T-cell (primary cell): ENCODE data around the gene FLG. TPM values are rescaled to one million over a fixed set of nuclear protein-coding genes. Genes with fewer than 3 reads are reported as not detected.
"Not testable (repeated sequence)": the region's sequence is repeated elsewhere in the genome, so short reads cannot be mapped to it uniquely, and the experiment has no call there.

Experiments
- ATAC-seq, 4 experiments: fragments of 200-7000 bp in 3 of 4; fragments of 150-1000 bp in 1 of 4; cut with Tn5 transposase; replicated peaks in 1 of 4; 1 replicate in 3 of 4; 2 replicates in 1 of 4; pipeline ENCODE4 v1.10.0; 2021; ENCODE audit warnings: moderate library complexity in 3 of 4, mild to moderate bottlenecking in 2 of 4, moderate number of reproducible peaks in 1 of 4
- CTCF ChIA-PET, 2 donors: fragments of 300-600 bp; sonication (Branson Sonifier 250); formaldehyde crosslinking; loops; one replicate each; lab custom pipeline; 2022; ENCODE audit warnings: antibody characterized with exemption in 2 of 2; lab: Charles Lee
- POLR2A ChIA-PET, 2 donors: fragments of 300-600 bp; sonication (Branson Sonifier 250); formaldehyde crosslinking; loops; one replicate each; lab custom pipeline; 2022; ENCODE audit warnings: antibody characterized with exemption in 2 of 2; lab: Charles Lee
- DNase-seq, 35 experiments: peaks; one replicate each; pipeline versions ENCODE4 v3.0.0 to v3.0.0-alpha.2; 2013 to 2023
- H3K27ac ChIP-seq: one replicate; pipeline ENCODE4 v1.5.1; 2013; ENCODE audit warnings: low read length
- H3K27me3 ChIP-seq, 2 experiments: replicated peaks in 1 of 2; 1 replicate in 1 of 2; 2 replicates in 1 of 2; pipeline versions ENCODE4 v1.6.1 to v1.7.0; 2013; ENCODE audit warnings: low read length in 1 of 2, mixed read lengths in 1 of 2; ENCODE audit not compliant: control insufficient read depth in 2 of 2, insufficient read depth in 2 of 2; ENCODE audit errors: extremely low read depth in 1 of 2
- H3K36me3 ChIP-seq, 2 donors: 1 replicate in 1 of 2; 2 replicates in 1 of 2; pipeline versions ENCODE4 v1.6.1 to v1.7.0; 2013; ENCODE audit warnings: low read length in 1 of 2; ENCODE audit not compliant: control insufficient read depth in 2 of 2, insufficient read depth in 1 of 2; ENCODE audit errors: extremely low read depth in 1 of 2
- H3K4me1 ChIP-seq, 2 experiments: 1 replicate in 1 of 2; 2 replicates in 1 of 2; pipeline versions ENCODE4 v1.6.1 to v1.7.0; 2013; ENCODE audit warnings: low read length in 2 of 2, mixed read lengths in 1 of 2; ENCODE audit not compliant: insufficient read depth in 2 of 2, control insufficient read depth in 1 of 2; ENCODE audit errors: extremely low read depth in 1 of 2
- H3K4me3 ChIP-seq, 2 donors: 1 replicate in 1 of 2; 2 replicates in 1 of 2; pipeline versions ENCODE4 v1.5.1 to v1.7.0; 2013; ENCODE audit warnings: mild to moderate bottlenecking in 2 of 2, low read length in 1 of 2, moderate library complexity in 1 of 2; ENCODE audit not compliant: control insufficient read depth in 1 of 2; ENCODE audit errors: extremely low read depth in 1 of 2
- H3K9me3 ChIP-seq: 2 replicates; pipeline ENCODE4 v1.7.0; 2013
- H3K27ac Mint-ChIP-seq, 2 donors: one replicate each; pipeline ENCODE4 v1.8.0; 2020 to 2021; ENCODE audit warnings: mild to moderate bottlenecking in 2 of 2, mixed read lengths in 2 of 2
- H3K27me3 Mint-ChIP-seq, 2 donors: one replicate each; pipeline ENCODE4 v1.8.0; 2021 to 2022; ENCODE audit warnings: mixed read lengths in 2 of 2
- H3K36me3 Mint-ChIP-seq: one replicate; pipeline ENCODE4 v1.8.0; 2021; ENCODE audit warnings: mixed read lengths
- H3K4me1 Mint-ChIP-seq, 3 donors: one replicate each; pipeline ENCODE4 v1.8.0; 2020 to 2022; ENCODE audit warnings: mixed read lengths in 3 of 3, mild to moderate bottlenecking in 1 of 3
- H3K4me3 Mint-ChIP-seq, 3 donors: one replicate each; pipeline ENCODE4 v1.8.0; 2020 to 2022; ENCODE audit warnings: mild to moderate bottlenecking in 3 of 3, mixed read lengths in 3 of 3, moderate library complexity in 3 of 3
- H3K9me3 Mint-ChIP-seq, 3 donors: one replicate each; pipeline ENCODE4 v1.8.0; 2020 to 2022; ENCODE audit warnings: mixed read lengths in 3 of 3
- WGBS: methylation state at CpG from one replicate; pipeline ENCODE4 v1.1.5; 2013; ENCODE audit warnings: missing lambda C conversion rate; ENCODE audit not compliant: insufficient coverage; 5-methylcytosine and 5-hydroxymethylcytosine counted together
- total RNA-seq, 35 experiments: library from RNA in 6 of 35; stranded (reverse) in 6 of 35; fragments of 120-200 nt in 1 of 35; gene quantifications; one replicate each; pipeline versions ENCODE4 v1.2.1 to v1.2.4 and lab custom pipeline; 2013 to 2026

The FLG gene
- total RNA-seq, 5 donors from 2014 or later (not counting 1 experiment from before 2014, with no cell fraction given) = not detected

- ATAC-seq, H3K27ac ChIP-seq, H3K9me3 ChIP-seq, H3K36me3 ChIP-seq, H3K4me3 Mint-ChIP-seq, H3K9me3 Mint-ChIP-seq, DNase-seq, H3K4me1 Mint-ChIP-seq, H3K4me3 ChIP-seq, H3K27ac Mint-ChIP-seq, CTCF ChIA-PET, H3K36me3 Mint-ChIP-seq, H3K4me1 ChIP-seq, POLR2A ChIA-PET: not testable (repeated sequence)
- 85% methylated on average over 7 of the region's 7 CpGs for WGBS
- peaks cover 3 to 25% of the 10 kb centered on the region in 2 donors for H3K27me3 Mint-ChIP-seq
- H3K27me3 ChIP-seq = peaks cover 0 to 15% of the 10 kb centered on the region in 2 experiments
These were observed 16.3 kb downstream of the FLG start for GRCh38 chr1:152308758-152309157.

- H3K4me1 Mint-ChIP-seq, H3K4me3 Mint-ChIP-seq, ATAC-seq, H3K9me3 ChIP-seq, CTCF ChIA-PET, H3K4me1 ChIP-seq, DNase-seq, H3K36me3 Mint-ChIP-seq, H3K27ac Mint-ChIP-seq, H3K4me3 ChIP-seq, H3K9me3 Mint-ChIP-seq, H3K27ac ChIP-seq, H3K36me3 ChIP-seq, POLR2A ChIA-PET, H3K27me3 ChIP-seq: not testable (repeated sequence)
- WGBS = 85% methylated on average over 7 of the region's 8 CpGs
- H3K27me3 Mint-ChIP-seq = peaks cover 0 to 24% of the 10 kb centered on the region in 2 donors
These were observed 17.1 kb downstream of the FLG start for GRCh38 chr1:152307970-152308369.

- WGBS = no CpG with 5 or more reads among the region's 10 CpGs
- H3K27me3 Mint-ChIP-seq = peaks cover 0 to 17% of the 10 kb centered on the region in 2 donors
- H3K36me3 ChIP-seq, POLR2A ChIA-PET, H3K27me3 ChIP-seq, H3K27ac ChIP-seq, ATAC-seq, H3K4me3 ChIP-seq, H3K27ac Mint-ChIP-seq, H3K36me3 Mint-ChIP-seq, H3K4me1 ChIP-seq, H3K4me1 Mint-ChIP-seq, CTCF ChIA-PET, DNase-seq, H3K9me3 Mint-ChIP-seq, H3K9me3 ChIP-seq, H3K4me3 Mint-ChIP-seq: not testable (repeated sequence)
These were observed 18.9 kb downstream of the FLG start for GRCh38 chr1:152306123-152306522.

GRCh38 chr1:152304773-152305172, 20.3 kb downstream of the FLG start:
- ATAC-seq, DNase-seq, H3K4me3 ChIP-seq, H3K4me3 Mint-ChIP-seq, H3K27ac ChIP-seq, H3K27me3 ChIP-seq, H3K4me1 ChIP-seq, H3K9me3 Mint-ChIP-seq, H3K36me3 Mint-ChIP-seq, H3K9me3 ChIP-seq, CTCF ChIA-PET, H3K36me3 ChIP-seq, H3K27ac Mint-ChIP-seq, H3K4me1 Mint-ChIP-seq, POLR2A ChIA-PET: not testable (repeated sequence)
- peaks cover 0 to 12% of the 10 kb centered on the region in 2 donors for H3K27me3 Mint-ChIP-seq
- 94% methylated on average over 10 of the region's 12 CpGs for WGBS

- ATAC-seq, H3K4me1 Mint-ChIP-seq, CTCF ChIA-PET, H3K36me3 ChIP-seq, H3K27me3 Mint-ChIP-seq, DNase-seq, H3K4me1 ChIP-seq, H3K27ac ChIP-seq, POLR2A ChIA-PET, H3K27me3 ChIP-seq, H3K9me3 ChIP-seq, H3K36me3 Mint-ChIP-seq, H3K27ac Mint-ChIP-seq, H3K9me3 Mint-ChIP-seq, H3K4me3 ChIP-seq, H3K4me3 Mint-ChIP-seq: not testable (repeated sequence)
- WGBS = 88% methylated on average over 14 of the region's 25 CpGs
These were observed 21.7 kb downstream of the FLG start for GRCh38 chr1:152303139-152303872.

GRCh38 chr1:152256394-152256793, 68.6 kb downstream of the FLG start:
- H3K36me3 Mint-ChIP-seq, H3K4me3 ChIP-seq, H3K4me3 Mint-ChIP-seq, H3K27me3 ChIP-seq, H3K9me3 ChIP-seq, ATAC-seq, H3K27ac ChIP-seq, H3K27ac Mint-ChIP-seq, H3K9me3 Mint-ChIP-seq, CTCF ChIA-PET, H3K4me1 ChIP-seq, H3K36me3 ChIP-seq, POLR2A ChIA-PET, H3K4me1 Mint-ChIP-seq, DNase-seq: not testable (repeated sequence)
- WGBS = 93% methylated on average over 14 of the region's 21 CpGs
- H3K27me3 Mint-ChIP-seq = peaks cover 8 to 22% of the 10 kb centered on the region in 2 donors
